ENCODE measurements around the gene FAM20A.
"Not testable (repeated sequence)": the region's sequence is repeated elsewhere in the genome, so short reads cannot be mapped to it uniquely, and the experiment has no call there.

Gene FAM20A

GRCh38 chr17:68587847-68588246 is 13.3 kb downstream of the FAM20A start:
- no peak for DNase-seq

DNA sequence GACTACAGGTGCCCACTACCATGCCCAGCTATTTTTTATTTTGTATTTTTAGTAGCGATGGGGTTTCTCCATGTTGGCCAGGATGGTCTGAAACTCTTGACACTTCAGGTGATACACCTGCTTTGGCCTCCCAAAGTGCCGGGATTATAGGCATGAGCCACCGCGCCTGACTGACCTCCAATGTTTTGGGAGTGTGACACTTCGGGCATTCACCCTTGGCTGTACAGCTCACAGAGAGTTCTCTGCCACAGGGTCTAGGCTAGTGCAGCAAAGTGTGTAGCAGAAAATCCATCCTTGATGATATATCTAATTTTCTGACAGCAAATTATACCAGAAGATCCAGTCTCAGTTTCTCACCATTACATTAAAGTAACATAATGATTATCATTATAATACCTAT is 14.1 kb downstream of the FAM20A start:
- DNase-seq = no peak

- no peak for DNase-seq
Observed at GRCh38 chr17:68585643-68586042, 15.5 kb downstream of the FAM20A start.

DNA sequence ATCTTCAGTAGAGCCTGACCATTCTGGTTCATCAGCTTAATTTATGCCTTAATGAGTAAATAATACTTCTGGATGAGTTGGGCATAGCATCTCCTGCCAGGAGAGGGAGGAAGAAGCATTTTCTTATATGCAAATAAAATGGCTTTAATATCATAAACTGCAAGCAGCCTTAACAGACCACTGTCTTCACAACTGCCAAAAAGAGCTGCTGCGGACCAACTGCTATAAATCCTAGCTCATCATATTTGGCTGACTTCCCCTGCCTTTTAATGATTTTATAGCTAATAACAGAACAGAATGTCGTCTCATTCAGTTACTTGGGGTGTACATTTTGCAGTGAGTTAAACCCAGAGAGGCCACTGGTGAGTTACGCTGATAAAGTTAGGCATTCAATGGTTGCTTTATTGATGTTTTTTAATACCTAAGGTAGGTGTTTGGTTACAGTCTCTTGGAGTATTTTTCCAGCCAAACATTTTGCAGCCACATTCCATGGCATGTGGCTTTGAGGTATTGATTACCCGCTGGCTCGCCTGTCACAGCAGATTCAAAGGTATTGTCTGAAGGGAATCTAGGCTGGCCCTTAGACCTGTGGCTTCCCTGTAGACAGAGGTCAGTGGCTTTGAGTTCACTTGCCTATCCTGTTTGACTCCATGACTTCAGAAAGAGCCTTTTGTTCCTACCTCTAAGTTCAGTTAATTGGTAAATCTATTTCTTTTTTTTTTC is 16.4 kb downstream of the FAM20A start:
- DNase-seq = no peak

DNA sequence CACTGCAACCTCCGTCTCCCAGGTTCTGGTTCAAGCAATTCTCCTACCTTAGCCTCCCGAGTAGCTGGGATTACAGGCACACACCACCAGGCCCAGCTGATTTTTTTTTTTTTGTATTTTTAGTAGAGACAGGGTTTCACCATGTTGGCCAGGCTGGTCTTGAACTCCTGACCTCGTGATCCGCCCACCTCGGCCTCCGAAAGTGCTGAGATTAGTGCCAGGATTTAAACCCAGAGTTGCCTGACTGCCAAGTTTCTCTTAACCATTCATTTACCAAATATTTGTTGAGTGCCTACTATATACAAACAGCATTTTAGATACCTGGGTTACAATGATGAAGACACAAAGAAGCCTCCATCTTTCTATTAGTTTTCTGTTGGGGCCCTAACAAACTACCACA is 18.3 kb downstream of the FAM20A start:
- DNase-seq = not testable (repeated sequence)

DNA sequence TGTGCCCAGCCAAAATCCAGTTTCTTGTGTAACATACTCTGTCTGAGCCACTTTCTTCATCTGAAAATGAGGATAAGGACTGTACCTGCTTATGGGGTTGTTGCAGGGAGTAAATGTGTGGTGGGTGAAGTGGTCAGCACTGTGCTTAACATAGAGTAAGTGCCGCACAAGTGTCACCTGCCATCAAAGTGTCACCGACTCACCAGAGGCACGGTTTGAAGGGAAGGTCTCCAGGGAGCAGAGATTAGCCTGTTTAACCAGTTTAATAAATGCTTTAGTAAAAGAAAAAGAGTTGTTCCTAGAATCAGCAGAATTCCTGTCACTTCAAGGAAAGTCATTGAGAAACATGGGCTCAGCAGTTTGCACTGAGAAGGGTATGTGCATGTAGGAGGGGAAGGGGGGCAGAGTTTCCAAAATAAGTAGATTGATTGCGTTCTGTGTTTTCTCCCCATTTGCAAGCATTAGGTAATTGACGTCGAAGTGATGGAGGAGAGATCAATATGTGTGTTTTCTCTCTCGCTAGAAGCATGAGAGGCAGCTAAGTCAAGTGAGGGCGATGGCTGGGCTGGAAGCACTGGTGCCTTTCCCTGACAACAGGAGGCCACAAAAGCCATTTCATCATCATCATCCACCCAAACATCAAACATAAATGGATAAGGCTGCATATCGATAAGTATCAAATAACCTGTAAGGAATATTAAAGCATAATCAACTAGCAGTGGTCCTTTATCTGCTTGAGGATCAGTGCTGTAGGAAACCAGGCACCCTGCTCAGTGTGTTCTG is 19.1 kb downstream of the FAM20A start:
- no peak for DNase-seq

DNA sequence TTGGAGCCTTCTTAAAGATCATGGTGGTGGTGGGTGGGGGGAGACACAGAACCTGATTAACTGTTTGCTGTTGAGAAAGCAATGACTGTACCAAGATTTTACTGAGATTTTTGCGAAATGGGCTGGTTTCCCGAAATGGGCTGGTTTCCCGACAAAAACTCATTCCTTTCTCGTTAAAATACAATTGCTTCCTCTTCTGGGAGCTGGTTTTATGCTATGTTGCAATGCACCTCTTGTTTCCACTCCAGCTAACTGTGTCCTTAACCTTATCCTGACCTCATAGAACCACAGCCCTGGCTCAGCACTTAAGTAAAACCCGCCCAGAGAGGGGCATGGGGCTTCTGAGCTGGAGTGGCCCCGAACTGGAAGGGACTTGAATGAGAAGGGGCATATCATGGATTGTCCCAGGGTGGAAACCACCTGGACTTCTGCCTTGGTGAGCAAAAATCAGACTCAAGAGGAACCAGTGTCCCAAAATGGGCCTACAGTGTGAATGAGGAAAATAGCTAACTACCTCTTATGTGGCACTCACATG is 20.9 kb downstream of the FAM20A start:
- DNase-seq = no peak

DNA sequence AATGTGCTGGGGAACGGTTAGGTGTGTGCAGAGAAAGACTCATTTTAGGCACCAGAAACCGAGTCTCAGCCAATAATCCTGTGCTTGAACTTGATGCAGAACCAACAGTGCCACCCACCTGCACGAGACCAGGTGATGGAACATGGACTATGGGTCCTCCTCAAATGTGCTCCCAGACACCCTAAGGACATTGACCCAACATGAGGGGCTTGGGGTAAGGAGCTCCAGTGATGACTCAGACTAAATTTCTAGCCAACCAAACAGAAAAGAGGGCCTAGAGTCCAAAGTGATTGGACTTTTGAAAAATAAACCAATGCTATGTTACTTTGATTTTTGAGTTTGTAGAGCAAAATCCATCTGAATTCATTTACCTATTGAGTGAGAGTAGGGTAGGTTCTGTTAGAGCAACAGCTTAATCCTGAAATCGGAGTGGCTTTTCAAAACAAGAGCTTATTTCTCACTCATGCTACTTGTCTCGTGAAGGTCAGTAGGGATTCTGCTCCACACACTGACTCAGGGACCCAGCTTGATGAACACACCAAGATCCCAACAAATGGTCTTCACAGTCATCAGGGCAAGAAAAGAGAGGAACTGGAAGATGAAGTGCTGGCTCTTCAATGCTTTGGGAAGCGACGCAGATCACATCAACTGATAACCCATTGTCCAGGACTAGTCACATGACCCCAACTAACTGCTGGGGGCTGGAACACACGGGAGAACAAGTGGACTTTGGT is 21.8 kb downstream of the FAM20A start:
- DNase-seq = no peak

DNA sequence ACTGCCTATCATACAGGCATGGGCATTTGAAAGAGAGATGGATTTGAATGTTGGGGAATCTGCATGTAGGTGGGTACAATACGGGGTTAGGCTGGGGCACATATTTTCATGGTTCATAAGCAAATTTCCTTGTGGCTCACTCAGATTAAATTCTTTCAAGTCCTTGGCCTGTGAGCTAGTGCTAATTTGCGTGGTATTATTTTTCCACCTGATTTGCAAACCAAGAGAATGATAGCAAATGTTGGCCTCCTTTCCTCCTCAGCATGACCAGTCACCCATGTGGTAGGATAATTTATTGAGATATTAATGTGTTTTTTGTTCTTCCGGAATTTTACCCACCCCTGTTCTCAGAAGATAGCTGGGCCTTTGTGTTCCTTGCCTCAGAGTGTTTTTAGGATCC is 22.9 kb downstream of the FAM20A start:
- no peak for DNase-seq

- no peak for DNase-seq
Observed at GRCh38 chr17:68577497-68577821, 23.7 kb downstream of the FAM20A start.

- no peak for DNase-seq
Observed at GRCh38 chr17:68576811-68577496, 24.2 kb downstream of the FAM20A start.

DNA sequence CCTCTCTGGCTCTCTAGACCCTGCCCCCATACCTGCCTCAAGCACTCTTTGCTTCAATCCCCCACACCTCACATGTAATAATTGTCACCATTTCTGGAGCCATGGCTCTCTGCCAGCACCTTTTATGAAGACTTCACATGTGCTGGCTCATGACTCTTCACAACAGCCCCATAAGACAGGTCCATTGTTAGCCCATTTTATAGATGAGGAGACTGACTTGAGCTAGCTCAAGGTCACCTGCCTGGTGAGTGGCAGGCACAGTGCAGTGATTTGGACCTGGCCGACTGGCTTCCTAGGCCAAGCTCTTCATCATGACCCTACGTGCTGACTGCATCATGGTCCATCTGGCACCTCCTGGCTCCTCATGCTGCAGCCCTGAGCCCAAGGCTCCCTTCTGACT is 25.0 kb downstream of the FAM20A start:
- DNase-seq = no peak

DNA sequence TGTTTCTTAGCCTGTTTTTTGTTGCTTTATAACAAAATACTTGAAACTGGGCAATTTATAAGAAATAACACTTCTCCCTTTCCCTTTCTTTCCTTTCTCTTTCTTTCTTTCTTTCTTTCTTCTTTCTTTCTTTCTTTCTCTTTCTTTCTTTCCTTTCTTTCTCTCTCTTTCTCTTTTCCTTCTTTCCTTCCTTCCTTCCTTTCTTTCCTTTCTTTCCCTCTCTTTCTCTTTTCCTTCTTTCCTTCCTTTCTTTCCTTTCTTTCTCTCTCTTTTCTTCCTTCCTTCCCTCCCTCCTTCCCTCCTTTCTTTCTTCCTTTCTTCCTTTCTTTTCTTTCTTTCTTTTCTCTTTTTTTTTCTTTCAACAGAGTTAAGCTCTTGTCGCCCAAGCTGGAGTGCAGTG is 27.8 kb downstream of the FAM20A start:
- DNase-seq = no peak

- no peak for DNase-seq
Observed at GRCh38 chr17:68572138-68572842, 28.9 kb downstream of the FAM20A start.

- DNase-seq = no peak
Observed at GRCh38 chr17:68570526-68570925, 30.6 kb downstream of the FAM20A start.

- no peak for DNase-seq
Observed at GRCh38 chr17:68569346-68569745, 31.8 kb downstream of the FAM20A start.

DNA sequence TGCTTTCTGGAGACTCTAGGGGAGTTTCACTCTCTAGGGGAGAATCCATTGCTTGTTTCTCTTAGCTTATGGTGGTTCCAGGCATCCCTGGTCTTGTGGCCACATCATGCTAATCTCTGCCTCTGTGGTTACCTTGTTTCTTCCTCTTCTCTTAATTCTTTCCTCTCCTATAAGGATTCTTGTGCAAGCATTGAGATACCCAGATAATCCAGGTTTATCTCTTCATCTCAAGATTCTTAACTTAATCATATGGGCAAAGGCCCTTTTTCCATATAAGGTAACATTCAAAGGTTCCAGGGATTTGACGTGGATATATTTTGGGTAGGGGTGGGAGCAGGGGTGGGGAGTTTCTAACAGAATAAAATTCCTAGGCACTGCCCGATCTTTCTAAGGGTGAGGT is 32.6 kb downstream of the FAM20A start:
- no peak for DNase-seq

DNA sequence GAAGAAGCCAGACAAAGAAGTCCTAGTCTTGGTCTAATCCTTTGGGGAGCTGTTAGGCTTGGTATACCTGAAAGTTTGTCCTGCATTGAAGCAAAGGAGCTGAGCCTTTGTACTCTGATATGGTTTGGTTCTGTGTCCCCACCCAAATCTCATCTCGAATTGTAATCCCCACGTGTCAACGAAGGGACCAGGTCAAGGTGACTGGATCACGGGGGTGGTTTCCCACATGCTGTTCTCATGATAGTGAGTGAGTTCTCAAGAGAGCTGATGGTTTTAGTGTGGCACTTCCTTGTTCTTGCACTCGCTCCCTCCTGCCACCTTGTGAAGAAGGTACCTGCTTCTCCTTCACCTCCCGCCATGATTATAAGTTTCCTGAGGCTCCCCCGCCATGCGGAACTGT is 33.6 kb downstream of the FAM20A start:
- DNase-seq = no peak

GRCh38 chr17:68567035-68567434 is 34.1 kb downstream of the FAM20A start:
- no peak for DNase-seq

DNA sequence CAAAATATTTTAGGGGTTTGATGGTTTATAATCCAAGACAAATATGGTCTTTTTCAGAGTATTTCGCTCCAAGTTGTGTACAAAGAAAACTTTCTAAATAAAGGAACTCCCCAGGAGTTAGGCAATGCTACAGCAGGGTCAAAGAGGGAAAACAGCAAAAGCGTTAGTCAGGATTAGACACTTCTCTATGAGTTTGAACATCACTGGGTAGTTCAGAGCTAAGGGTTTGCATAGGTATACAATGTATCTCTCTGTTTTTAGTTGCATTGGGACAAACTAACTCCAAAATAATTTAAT is 34.8 kb downstream of the FAM20A start:
- no peak for DNase-seq

GRCh38 chr17:68565661-68566441 is 35.3 kb downstream of the FAM20A start:
- DNase-seq = no peak

All from GOT3 (cell line).